ENCODE data around the gene NUP85.
"Not testable (repeated sequence)": the region's sequence is repeated elsewhere in the genome, so short reads cannot be mapped to it uniquely, and the experiment has no call there.

GRCh38 chr17:75164606-75165005 is 40.9 kb upstream of the NUP85 start:
- TF ChIP-seq CTCF, POLR2A (IDR thresholded peaks at IDR 0.05): not testable (repeated sequence)
